ENCODE data around the gene ANKRD12. TPM values are rescaled to one million over a fixed set of nuclear protein-coding genes. Genes with fewer than 3 reads are reported as not detected.

Gene ANKRD12
- total RNA-seq, 1 experiment from 2014 or later, result 43.4 TPM

- no peak for ATAC-seq
- no peak for TF ChIP-seq RELA (CRISPR knock-in tag; IDR thresholded peaks at IDR 0.05; ENCODE audit: borderline replicate concordance)
- TF ChIP-seq ERG (CRISPR knock-in tag; IDR thresholded peaks at IDR 0.05), result no peak
- no peak for TF ChIP-seq CDX4 (CRISPR knock-in tag; IDR thresholded peaks at IDR 0.05; ENCODE audit: borderline replicate concordance)
- no peak for TF ChIP-seq ATF6 (CRISPR knock-in tag; IDR thresholded peaks at IDR 0.05)
- no peak for TF ChIP-seq ZNF532 (CRISPR knock-in tag; IDR thresholded peaks at IDR 0.05; ENCODE audit: borderline replicate concordance)
- no peak for TF ChIP-seq MLX (CRISPR knock-in tag; IDR thresholded peaks at IDR 0.05)
- no peak for TF ChIP-seq ZNF263 (CRISPR knock-in tag; IDR thresholded peaks at IDR 0.05; ENCODE audit: low read depth)
- TF ChIP-seq ELF4 (CRISPR knock-in tag; IDR thresholded peaks at IDR 0.05; ENCODE audit: low read depth), result no peak
- TF ChIP-seq PRRX2 (CRISPR knock-in tag; IDR thresholded peaks at IDR 0.05), result no peak
- no peak for TF ChIP-seq NR2C2 (CRISPR knock-in tag; IDR thresholded peaks at IDR 0.05)
- no peak for TF ChIP-seq NFYB (CRISPR knock-in tag; conservative IDR thresholded peaks at IDR 0.05; ENCODE audit: low read depth)
- no peak for TF ChIP-seq E2F1 (CRISPR knock-in tag; IDR thresholded peaks at IDR 0.05)
- no peak for TF ChIP-seq E2F4 (CRISPR knock-in tag; IDR thresholded peaks at IDR 0.05; ENCODE audit: borderline replicate concordance, low read depth)
- TF ChIP-seq SP1 (CRISPR knock-in tag; conservative IDR thresholded peaks at IDR 0.05), result no peak
- TF ChIP-seq CTCF (IDR thresholded peaks at IDR 0.05), result no peak
- TF ChIP-seq MXD4 (CRISPR knock-in tag; IDR thresholded peaks at IDR 0.05; ENCODE audit: borderline replicate concordance), result no peak
- no peak for TF ChIP-seq EMX1 (CRISPR knock-in tag; IDR thresholded peaks at IDR 0.05)
- TF ChIP-seq FOXP1 (CRISPR knock-in tag; IDR thresholded peaks at IDR 0.05; ENCODE audit: borderline replicate concordance), result no peak
- TF ChIP-seq FOXJ3 (CRISPR knock-in tag; IDR thresholded peaks at IDR 0.05; ENCODE audit: borderline replicate concordance), result no peak
- TF ChIP-seq USF1 (CRISPR knock-in tag; IDR thresholded peaks at IDR 0.05), result no peak
- Mint-ChIP-seq H3K4me3 (no peak overlapping the region), H3K27ac (no peak overlapping the region), H3K27me3 (ENCODE audit: low read depth) (peaks cover 2% of the 10 kb centered on the region; the same call in 1 of the 2 replicates), H3K9me3 (peaks cover 18% of the 10 kb centered on the region), H3K36me3 (peaks cover 21% of the 10 kb centered on the region), H3K4me1 (0 out of 2 replicates have a peak, but pooled peaks cover 4% of the 10 kb centered on the region)
- DNase-seq (ENCODE audit: low spot score), result no peak
- POLR2A ChIA-PET, result no interaction called here
- CTCF ChIA-PET, result no interaction called here
Observed at GRCh38 chr18:9173770-9174233, 37.2 kb downstream of the ANKRD12 start.
